HepG2 (cell line): ENCODE data around the gene VWA3B. TPM values are rescaled to one million over a fixed set of nuclear protein-coding genes. Genes with fewer than 3 reads are reported as not detected.

Experiments used
- ATAC-seq: fragments of 200-7000 bp; cut with Tn5 transposase; 3 replicates; pipeline ENCODE4 v1.9.1; 2020; ENCODE audit warnings: mild to moderate bottlenecking, moderate library complexity
- BruUV-seq: library from RNA; stranded (reverse); fragments of 400-500 nt; replicated peaks from 2 replicates; lab custom pipeline; 2021; lab: Mats Ljungman, UMichigan
- CTCF ChIA-PET: fragments of 300-600 bp; formaldehyde crosslinking; extraction: SDS; loops from one replicate; lab custom pipeline; 2021; ENCODE audit warnings: low total read pairs, inconsistent platforms, low intra/inter-chr PET ratio; lab: Yijun Ruan, JAX
- POLR2A ChIA-PET: fragments of 350-600 bp; sonication (Branson Sonifier 250); formaldehyde crosslinking; loops from one replicate; lab custom pipeline; 2020; ENCODE audit warnings: antibody characterized with exemption, inconsistent platforms; lab: Yijun Ruan, JAX
- DNase-seq: peaks from one replicate; pipeline ENCODE4 v3.0.0-alpha.2; 2015; ENCODE audit warnings: low spot score
- FAIRE-seq: peaks from 3 replicates; lab custom pipeline; 2011; peaks lifted over from hg19 to GRCh38; lab: Jason Lieb, UNC
- H2AFZ ChIP-seq: one replicate; pipeline ENCODE4 v1.6.1; 2011; ENCODE audit warnings: low read length, inconsistent platforms
- H3K27ac ChIP-seq: fragments of 300-600 bp; 3 replicates; pipeline ENCODE4 v1.8.0; 2011; ENCODE audit warnings: mixed run types, mild to moderate bottlenecking, mixed read lengths, low read length, inconsistent platforms; ENCODE audit not compliant: insufficient read depth; ENCODE audit errors: extremely low read length
- H3K27me3 ChIP-seq, 2 experiments: fragments of 200-600 bp in 1 of 2; 2 replicates in 1 of 2; 3 replicates in 1 of 2; pipeline versions ENCODE4 v1.6.0 to v1.8.0; 2011; ENCODE audit warnings: low read length in 2 of 2, mild to moderate bottlenecking in 2 of 2, moderate library complexity in 2 of 2, inconsistent platforms in 1 of 2; ENCODE audit not compliant: insufficient read depth in 2 of 2, control insufficient read depth in 1 of 2
- H3K36me3 ChIP-seq, 2 experiments: fragments of 200-600 bp in 1 of 2; replicated peaks in 1 of 2; 2 replicates in 1 of 2; 3 replicates in 1 of 2; pipeline versions ENCODE4 v1.5.1 to v1.8.0; 2011; ENCODE audit warnings: low read length in 2 of 2, inconsistent platforms in 1 of 2; ENCODE audit not compliant: insufficient read depth in 2 of 2, control insufficient read depth in 1 of 2
- H3K4me1 ChIP-seq: 2 replicates; pipeline ENCODE4 v1.5.1; 2012; ENCODE audit warnings: low read length, inconsistent platforms; ENCODE audit not compliant: insufficient read depth
- H3K4me2 ChIP-seq: 2 replicates; pipeline ENCODE4 v1.6.0; 2011; ENCODE audit warnings: low read depth, low read length, inconsistent platforms
- H3K4me3 ChIP-seq, 3 experiments: fragments of 200-600 bp in 1 of 3; sonication (generic), shearing (Covaris generic) in 1 of 3; replicated peaks in 1 of 3; 2 replicates each; pipeline ENCODE4 v1.5.1; 2011 to 2016; ENCODE audit warnings: low read length in 3 of 3, inconsistent platforms in 2 of 3, low read depth in 2 of 3, mild to moderate bottlenecking in 2 of 3, control low read depth in 1 of 3, mixed read lengths in 1 of 3; ENCODE audit not compliant: insufficient read depth in 1 of 3
- H3K79me2 ChIP-seq: one replicate; pipeline ENCODE4 v1.6.1; 2011; ENCODE audit warnings: low read length, inconsistent platforms; ENCODE audit not compliant: insufficient read depth
- H3K9ac ChIP-seq: 2 replicates; pipeline ENCODE4 v1.6.0; 2011; ENCODE audit warnings: mild to moderate bottlenecking, low read depth, low read length, inconsistent platforms; ENCODE audit not compliant: insufficient read depth
- H3K9me3 ChIP-seq: 2 replicates; pipeline ENCODE4 v1.5.1; 2012; ENCODE audit warnings: mild to moderate bottlenecking, low read length
- H4K20me1 ChIP-seq: 2 replicates; pipeline ENCODE4 v1.6.0; 2011; ENCODE audit warnings: inconsistent platforms, mild to moderate bottlenecking, low read length, moderate library complexity; ENCODE audit not compliant: insufficient read depth
- ARID2 ChIP-seq: sonication (generic); formaldehyde crosslinking; IDR thresholded peaks from 2 replicates; pipeline ENCODE4 v1.8.1; 2022; ENCODE audit warnings: mild to moderate bottlenecking, missing genetic modification reagents, borderline replicate concordance
- BORCS8-MEF2B ChIP-seq: sonication (generic); formaldehyde crosslinking; IDR thresholded peaks from 2 replicates; pipeline ENCODE4 v1.8.0; 2022; ENCODE audit warnings: mild to moderate bottlenecking, missing genetic modification reagents
- FOXJ3 ChIP-seq: sonication (generic); formaldehyde crosslinking; IDR thresholded peaks from 2 replicates; pipeline ENCODE4 v1.4.0; 2020; ENCODE audit warnings: missing genetic modification reagents, mild to moderate bottlenecking, borderline replicate concordance
- JUN ChIP-seq: sonication (generic); formaldehyde crosslinking; IDR thresholded peaks from 2 replicates; pipeline ENCODE4 v1.4.0; 2020; ENCODE audit warnings: mild to moderate bottlenecking, missing genetic modification reagents
- MAFK ChIP-seq, 2 experiments: IDR thresholded peaks in 1 of 2; conservative IDR thresholded peaks in 1 of 2; 2 replicates each; pipeline ENCODE4 v1.6.1; 2011; ENCODE audit warnings: improper control_type of control experiment in 2 of 2, low read length in 2 of 2
- NFE2 ChIP-seq: sonication (generic); formaldehyde crosslinking; IDR thresholded peaks from 2 replicates; pipeline ENCODE4 v1.4.0; 2020; ENCODE audit warnings: missing genetic modification reagents
- PBX2 ChIP-seq: IDR thresholded peaks from 2 replicates; pipeline ENCODE4 v1.6.1; 2016; ENCODE audit warnings: control low read depth
- REST ChIP-seq, 2 experiments: IDR thresholded peaks; 2 replicates each; pipeline ENCODE4 v1.6.1; 2011 to 2012; ENCODE audit warnings: low read length in 2 of 2, borderline replicate concordance in 1 of 2, low read depth in 1 of 2, mild to moderate bottlenecking in 1 of 2, moderate library complexity in 1 of 2
- ZFP62 ChIP-seq: sonication (generic); formaldehyde crosslinking; IDR thresholded peaks from 2 replicates; pipeline ENCODE4 v1.4.0; 2020; ENCODE audit warnings: missing genetic modification reagents
- ZIK1 ChIP-seq: sonication (generic); formaldehyde crosslinking; IDR thresholded peaks from 2 replicates; pipeline ENCODE4 v1.5.0; 2020; ENCODE audit warnings: mild to moderate bottlenecking, low read depth, missing genetic modification reagents, borderline replicate concordance
- ZNF205 ChIP-seq: IDR thresholded peaks from 2 replicates; pipeline ENCODE4 v1.6.1; 2018; ENCODE audit warnings: missing biosample characterization, missing genetic modification reagents
- ZNF503 ChIP-seq: sonication (generic); formaldehyde crosslinking; IDR thresholded peaks from 2 replicates; pipeline ENCODE4 v1.4.0; 2020; ENCODE audit warnings: missing genetic modification reagents
- ZNF7 ChIP-seq: IDR thresholded peaks from 2 replicates; pipeline ENCODE4 v1.6.1; 2016; ENCODE audit warnings: missing biosample characterization, missing genetic modification reagents
- ZNF788 ChIP-seq: sonication (generic); formaldehyde crosslinking; IDR thresholded peaks from 2 replicates; pipeline ENCODE4 v1.5.0; 2020; ENCODE audit warnings: mild to moderate bottlenecking, missing genetic modification reagents, borderline replicate concordance
- ZNF792 ChIP-seq: IDR thresholded peaks from 2 replicates; pipeline ENCODE4 v1.6.1; 2016
- ZNF883 ChIP-seq: sonication (generic); formaldehyde crosslinking; IDR thresholded peaks from 2 replicates; pipeline ENCODE4 v1.5.1; 2020; ENCODE audit warnings: mild to moderate bottlenecking, missing genetic modification reagents; ENCODE audit errors: not compliant biosample characterization
- WGBS: methylation state at CpG from one replicate; pipeline ENCODE4 v1.1.6; 2017; ENCODE audit warnings: low lambda C conversion rate; 5-methylcytosine and 5-hydroxymethylcytosine counted together
- in situ Hi-C: cut with HindIII; loops from 2 replicates; pipeline ENCODE4 v1.10.0; 2017; ENCODE audit warnings: low pct_unique_long_range_greater_than_20kb; ENCODE audit not compliant: extremely low pct_ligation_motif_present
- intact Hi-C: fragments of 100-400 bp; cut with micrococcal nuclease; formaldehyde crosslinking; loops from one replicate; pipeline ENCODE4 v1.10.0; 2022; ENCODE audit not compliant: unreplicated experiment
- polyA plus RNA-seq, 8 experiments: library from polyadenylated mRNA; depleted of rRNA in 3 of 8; stranded (reverse) in 7 of 8; unstranded in 1 of 8; fragments of >200 nt; fragmentation: Illumina TruSeq in 4 of 8; extraction: Trizol in 4 of 8; gene quantifications; 2 replicates each; pipeline versions ENCODE4 v1.2.1 to v1.2.3, GENCODE V29; 2011 to 2016; ENCODE audit warnings: low read depth in 4 of 8, missing spikeins in 1 of 8, mixed read lengths in 1 of 8; ENCODE audit not compliant: insufficient read depth in 1 of 8
- total RNA-seq, 5 experiments: library from RNA; depleted of rRNA; stranded (reverse); fragments of >200 nt; fragmentation: Illumina TruSeq; extraction: Trizol; gene quantifications; 2 replicates each; pipeline ENCODE4 v1.2.3, GENCODE V29; 2016; ENCODE audit warnings: low read depth in 1 of 5

Gene VWA3B
- total and polyA plus RNA-seq, 2 of the 13 experiments (the other 11 are each of a cell fraction or from before 2014, with no cell fraction given) = not detected

GRCh38 chr2:98039085-98039756, 47.7 kb upstream of the VWA3B start:
- Histone ChIP-seq H2AFZ (no peak overlapping the region), H3K36me3 (no peaks in the 10 kb centered on the region), H3K27me3 (no peaks in the 10 kb centered on the region; a peak in 2 of 5 replicates), H4K20me1 (no peaks in the 10 kb centered on the region), H3K4me2 (no peak overlapping the region), H3K27ac (no peak overlapping the region), H3K9me3 (no peaks in the 10 kb centered on the region; the same call in 1 of the 2 replicates), H3K79me2 (no peaks in the 10 kb centered on the region), H3K9ac (no peak overlapping the region), H3K4me1 (no peaks in the 10 kb centered on the region; the same call in 1 of the 2 replicates), H3K4me3 (no peak overlapping the region)
- DNase-seq (no peak), ATAC-seq (no peak), FAIRE-seq (no peak)
- in situ Hi-C loops (no loop called here), intact Hi-C loops (no loop called here)
- 50% methylated on average over 12 of the region's 12 CpGs for WGBS
- BruUV-seq = no TSS peak
- ChIA-PET POLR2A (no interaction called here), CTCF (no interaction called here)
- TF ChIP-seq ARID2 (CRISPR knock-in tag) = no peak
- no peak for TF ChIP-seq ZNF503 (CRISPR knock-in tag)
- TF ChIP-seq ZIK1 (CRISPR knock-in tag) = no peak
- no peak for TF ChIP-seq NFE2
- TF ChIP-seq BORCS8-MEF2B (CRISPR knock-in tag) = no peak
- TF ChIP-seq ZNF792 (CRISPR knock-in tag) = no peak
- no peak for TF ChIP-seq PBX2 (CRISPR knock-in tag)
- TF ChIP-seq ZNF788 = no peak
- no peak for TF ChIP-seq ZNF205 (CRISPR knock-in tag)
- no peak for TF ChIP-seq REST (IDR thresholded peaks at IDR 0.05; ENCODE audit: borderline replicate concordance in 1 of 2, low read depth in 1 of 2, low read length in 2 of 2)
- TF ChIP-seq ZNF7 (CRISPR knock-in tag) = no peak
- no peak for TF ChIP-seq ZNF883 (CRISPR knock-in tag)
- TF ChIP-seq ZFP62 = no peak
- no peak for TF ChIP-seq MAFK (conservative IDR thresholded peaks at IDR 0.05 in 1 of 2, IDR thresholded peaks at IDR 0.05 in 1 of 2; ENCODE audit: low read length in 2 of 2)
- TF ChIP-seq FOXJ3 (CRISPR knock-in tag) = no peak
- TF ChIP-seq JUN (CRISPR knock-in tag) = no peak
